Cardiac muscle cell (in vitro differentiated cells and primary cell): ENCODE results near the gene FAM107B. TPM values are rescaled to one million over a fixed set of nuclear protein-coding genes. Genes with fewer than 3 reads are reported as not detected.

Experiments
- DNase-seq, 2 donors: peaks; one replicate each; pipeline versions ENCODE4 v3.0.0 to v3.0.0-alpha.2; 2010 to 2017; ENCODE audit warnings: low read depth in 1 of 2, low spot score in 1 of 2
- H3K27ac ChIP-seq: fragments of 200-600 bp; sonication (generic); 2 replicates; pipeline ENCODE4 v1.5.1; 2016
- H3K27me3 ChIP-seq: fragments of 200-600 bp; sonication (generic); 2 replicates; pipeline ENCODE4 v1.6.0; 2016; ENCODE audit warnings: control low read depth
- H3K36me3 ChIP-seq: fragments of 200-600 bp; sonication (generic); 2 replicates; pipeline ENCODE4 v1.5.1; 2016; ENCODE audit warnings: control low read depth
- H3K4me1 ChIP-seq: fragments of 200-600 bp; sonication (generic); 2 replicates; pipeline ENCODE4 v1.8.1; 2017; ENCODE audit warnings: low read depth, mild to moderate bottlenecking, mixed run types
- H3K4me3 ChIP-seq: fragments of 200-600 bp; sonication (generic); 2 replicates; pipeline ENCODE4 v1.5.1; 2016; ENCODE audit warnings: mild to moderate bottlenecking
- H3K9me3 ChIP-seq: fragments of 200-600 bp; sonication (generic); 2 replicates; pipeline ENCODE4 v1.5.1; 2017; ENCODE audit warnings: low read depth, mild to moderate bottlenecking, control low read depth
- CTCF ChIP-seq: IDR thresholded peaks from 2 replicates; pipeline ENCODE4 v1.5.1; 2012; ENCODE audit warnings: low read depth, mild to moderate bottlenecking, low read length
- polyA plus RNA-seq: library from polyadenylated mRNA; unstranded; fragments of >200 nt; fragmentation: Nextera tagmentation; extraction: Ambion mirVana; gene quantifications from 2 replicates; pipeline ENCODE4 v1.2.1, GENCODE V29; 2016
- total RNA-seq: library from RNA; depleted of rRNA; stranded (reverse); fragments of >200 nt; gene quantifications from 2 replicates; pipeline ENCODE4 v1.2.3, GENCODE V29; 2016

FAM107B gene
- total and polyA plus RNA-seq, 2 experiments from 2014 or later, result 6.0 to 9.6 TPM

GRCh38 chr10:14761372-14761771, 13.3 kb downstream of the FAM107B start:
- no peaks in the 10 kb centered on the region for H3K36me3 ChIP-seq
- no peaks in the 10 kb centered on the region for H3K4me1 ChIP-seq
- no peak for TF ChIP-seq CTCF
- no peak overlapping the region for H3K27ac ChIP-seq
- no peak for DNase-seq
- no peak overlapping the region for H3K4me3 ChIP-seq
- no peaks in the 10 kb centered on the region for H3K27me3 ChIP-seq
- no peaks in the 10 kb centered on the region for H3K9me3 ChIP-seq

- H3K27ac ChIP-seq, result no peak overlapping the region
- no peaks in the 10 kb centered on the region for H3K4me1 ChIP-seq
- H3K4me3 ChIP-seq, result no peak overlapping the region
- no peaks in the 10 kb centered on the region for H3K36me3 ChIP-seq
- H3K9me3 ChIP-seq, result no peaks in the 10 kb centered on the region
- H3K27me3 ChIP-seq, result no peaks in the 10 kb centered on the region
- TF ChIP-seq CTCF, result peak; percentile 6
- no peak for DNase-seq
Measured at GRCh38 chr10:14758994-14759664, 15.6 kb downstream of the FAM107B start.

GRCh38 chr10:14758451-14758850, 16.2 kb downstream of the FAM107B start:
- Histone ChIP-seq H3K27ac (no peak overlapping the region), H3K36me3 (no peaks in the 10 kb centered on the region), H3K9me3 (no peaks in the 10 kb centered on the region), H3K27me3 (no peaks in the 10 kb centered on the region), H3K4me3 (no peak overlapping the region), H3K4me1 (no peaks in the 10 kb centered on the region)
- TF ChIP-seq CTCF, result no peak
- DNase-seq, result no peak

- no peak overlapping the region for H3K27ac ChIP-seq
- DNase-seq, result no peak
- no peak overlapping the region for H3K4me3 ChIP-seq
- TF ChIP-seq CTCF, result no peak
- H3K36me3 ChIP-seq, result no peaks in the 10 kb centered on the region
- no peaks in the 10 kb centered on the region for H3K9me3 ChIP-seq
- no peaks in the 10 kb centered on the region for H3K4me1 ChIP-seq
- H3K27me3 ChIP-seq, result no peaks in the 10 kb centered on the region
Measured at GRCh38 chr10:14757986-14758385, 16.7 kb downstream of the FAM107B start.

DNA sequence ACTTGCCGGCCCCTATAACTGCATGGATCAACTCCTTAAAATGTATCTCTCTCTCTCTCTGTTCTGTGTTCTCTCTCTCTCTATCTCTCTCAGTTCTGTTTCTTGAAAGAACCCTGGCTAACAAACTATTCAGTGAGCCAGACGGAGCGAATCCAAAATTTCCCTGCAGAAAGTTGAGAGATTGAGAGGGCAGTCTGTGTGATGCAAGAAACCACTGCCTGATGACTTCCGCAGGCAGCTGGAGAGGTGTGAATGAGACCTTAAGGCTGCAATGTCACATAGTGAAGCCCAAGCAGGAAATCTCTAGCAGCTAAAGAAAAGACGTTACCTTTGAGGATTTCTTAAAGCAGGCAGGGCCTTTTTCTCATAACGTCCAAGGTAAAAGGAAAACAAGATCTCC, 17.3 kb downstream of the FAM107B start:
- no peak overlapping the region for H3K27ac ChIP-seq
- TF ChIP-seq CTCF, result no peak
- no peaks in the 10 kb centered on the region for H3K27me3 ChIP-seq
- DNase-seq, result peak in 1 of 2 donors; percentile 30
- H3K4me3 ChIP-seq, result no peak overlapping the region
- H3K9me3 ChIP-seq, result no peaks in the 10 kb centered on the region
- H3K36me3 ChIP-seq, result no peaks in the 10 kb centered on the region
- H3K4me1 ChIP-seq, result no peaks in the 10 kb centered on the region

GRCh38 chr10:14753441-14753840, 21.3 kb downstream of the FAM107B start:
- no peak for TF ChIP-seq CTCF
- Histone ChIP-seq H3K27me3 (no peaks in the 10 kb centered on the region), H3K4me1 (peaks cover 8% of the 10 kb centered on the region), H3K9me3 (no peaks in the 10 kb centered on the region), H3K36me3 (no peaks in the 10 kb centered on the region), H3K4me3 (no peak overlapping the region), H3K27ac (no peak overlapping the region)
- DNase-seq, result no peak
